Stimulated activated CD4-positive, alpha-beta T cell treated with anti-CD3 and anti-CD28 coated beads, TNF-alpha, amount 100 ng/mL, for 48 hours (primary cell): ENCODE measurements around the gene TVP23A.
"Not testable (repeated sequence)": the region's sequence is repeated elsewhere in the genome, so short reads cannot be mapped to it uniquely, and the experiment has no call there.

Experiments used
- DNase-seq, 3 donors: peaks; one replicate each; pipeline ENCODE4 v3.0.0-alpha.2; 2020; ENCODE audit warnings: low read depth in 3 of 3

Gene TVP23A

DNA sequence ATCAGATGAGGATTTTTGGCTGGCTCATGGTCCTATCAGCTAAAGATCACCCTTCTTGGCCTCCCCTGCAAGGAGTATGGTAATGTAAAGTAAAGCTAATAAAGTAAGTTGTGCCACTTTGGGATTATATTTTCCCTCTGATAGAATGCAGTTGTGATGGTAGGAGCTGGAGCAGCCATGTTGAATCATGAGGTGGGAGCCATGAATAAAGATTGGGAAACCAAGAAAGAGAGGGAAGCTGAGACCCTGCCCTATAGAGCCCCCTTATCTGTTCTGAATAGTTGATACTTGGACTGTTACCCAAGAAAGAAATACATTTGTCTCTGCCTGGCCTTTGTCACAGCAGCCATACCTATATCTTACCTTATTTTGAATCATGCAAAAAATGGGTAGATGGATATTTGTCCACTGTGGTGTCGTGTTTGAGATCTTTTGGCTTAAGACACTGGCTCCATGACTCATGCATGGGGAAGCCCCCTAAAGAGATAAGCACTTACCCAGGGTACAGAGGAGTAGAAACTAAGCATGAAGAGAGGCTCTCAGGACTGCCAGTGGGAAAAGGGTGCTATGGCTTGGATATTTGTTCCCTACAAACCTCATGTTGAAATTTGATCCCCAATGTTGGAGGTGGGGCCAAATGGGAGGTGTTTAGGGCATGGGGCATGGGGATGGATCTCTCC lies 17.7 kb upstream of the TVP23A start:
- DNase-seq: no peak

DNA sequence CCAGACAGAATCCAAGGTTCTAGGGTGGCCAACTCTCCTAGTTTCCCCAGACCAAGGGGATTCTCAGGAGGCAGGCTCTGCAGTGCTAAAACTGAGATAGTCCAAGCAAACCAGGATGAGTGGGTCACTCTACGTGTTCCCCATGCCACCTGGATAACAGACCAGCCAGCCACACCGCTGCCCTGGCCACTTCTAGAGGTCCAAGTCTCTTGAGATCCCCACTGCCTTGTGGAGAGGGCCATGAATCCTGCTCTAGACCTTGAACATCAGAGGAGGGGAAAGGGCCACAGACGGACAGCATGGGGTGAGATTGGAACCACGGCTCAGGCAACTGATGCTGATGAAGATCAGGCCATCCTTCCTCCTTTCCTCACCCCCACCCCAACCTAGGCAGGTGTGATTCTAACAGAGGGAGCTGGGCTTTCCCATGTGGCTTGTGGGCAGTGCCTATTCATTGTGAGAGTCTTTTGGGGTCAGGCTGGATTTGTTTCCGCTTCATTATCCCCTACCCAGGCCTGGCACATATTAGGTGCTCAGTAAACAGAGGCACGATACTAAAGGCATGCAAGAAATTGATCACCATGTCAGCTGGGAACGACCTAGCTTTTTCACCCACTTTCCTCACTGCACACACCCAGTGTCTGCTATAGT lies 16.8 kb upstream of the TVP23A start:
- DNase-seq: peak in 1 of 3 donors; percentile 3

DNA sequence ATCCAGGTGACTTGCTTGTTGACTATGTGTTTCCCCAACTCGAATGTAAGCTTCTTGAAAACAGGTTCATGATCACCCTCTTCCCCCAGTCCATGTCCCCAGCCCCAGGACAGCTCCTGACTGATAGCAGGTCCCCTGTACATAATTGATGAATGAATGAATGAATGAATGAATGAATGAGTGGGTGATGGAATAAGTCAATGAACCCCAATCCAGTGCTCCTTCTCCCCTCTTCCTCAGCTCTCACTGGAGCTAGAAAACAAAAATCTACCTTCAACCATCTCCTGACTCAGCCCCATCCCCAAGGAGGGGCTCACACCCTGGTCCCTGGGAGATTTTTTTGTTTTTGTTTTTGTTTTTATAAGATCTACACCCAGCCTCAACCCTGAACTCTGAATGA lies 16.2 kb upstream of the TVP23A start:
- no peak for DNase-seq

DNA sequence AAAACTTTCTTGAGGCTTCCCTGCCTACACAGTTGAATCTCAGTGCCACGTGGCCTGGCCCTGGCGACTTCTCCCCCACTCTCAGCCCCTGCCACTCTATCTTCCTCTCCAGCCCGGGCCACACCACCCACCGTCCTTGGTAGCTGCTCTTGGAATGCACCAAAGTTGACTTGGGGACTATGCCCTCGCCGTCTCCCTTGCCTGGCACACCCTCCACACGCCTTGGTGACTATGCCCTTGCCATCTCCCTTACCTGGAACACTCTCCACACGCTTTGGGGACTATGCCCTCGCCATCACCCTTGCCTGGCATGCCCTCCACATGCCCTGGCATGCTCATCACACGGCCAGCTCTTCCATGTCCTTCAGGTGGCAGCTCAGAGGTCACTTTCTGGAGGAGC lies 15.5 kb upstream of the TVP23A start:
- DNase-seq: no peak

DNA sequence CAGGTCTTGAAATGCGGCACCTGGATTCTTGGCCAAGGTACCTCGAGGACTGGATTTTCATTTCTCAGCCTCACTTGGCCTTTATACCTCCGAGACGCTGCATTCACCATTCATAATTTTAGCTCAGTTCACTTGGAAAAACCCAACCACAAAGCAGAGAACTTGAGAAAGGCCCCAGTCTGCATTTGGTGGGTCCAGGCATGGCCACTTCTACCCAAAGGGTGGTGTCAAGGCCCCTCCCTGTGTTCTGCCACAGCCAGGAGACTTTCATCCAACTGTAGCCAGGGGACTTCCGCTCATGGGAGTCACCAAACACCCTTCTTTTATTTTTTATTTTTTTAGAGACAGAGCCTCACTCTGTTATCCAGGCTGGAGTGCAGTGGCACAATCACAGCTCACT lies 14.7 kb upstream of the TVP23A start:
- DNase-seq: no peak

DNA sequence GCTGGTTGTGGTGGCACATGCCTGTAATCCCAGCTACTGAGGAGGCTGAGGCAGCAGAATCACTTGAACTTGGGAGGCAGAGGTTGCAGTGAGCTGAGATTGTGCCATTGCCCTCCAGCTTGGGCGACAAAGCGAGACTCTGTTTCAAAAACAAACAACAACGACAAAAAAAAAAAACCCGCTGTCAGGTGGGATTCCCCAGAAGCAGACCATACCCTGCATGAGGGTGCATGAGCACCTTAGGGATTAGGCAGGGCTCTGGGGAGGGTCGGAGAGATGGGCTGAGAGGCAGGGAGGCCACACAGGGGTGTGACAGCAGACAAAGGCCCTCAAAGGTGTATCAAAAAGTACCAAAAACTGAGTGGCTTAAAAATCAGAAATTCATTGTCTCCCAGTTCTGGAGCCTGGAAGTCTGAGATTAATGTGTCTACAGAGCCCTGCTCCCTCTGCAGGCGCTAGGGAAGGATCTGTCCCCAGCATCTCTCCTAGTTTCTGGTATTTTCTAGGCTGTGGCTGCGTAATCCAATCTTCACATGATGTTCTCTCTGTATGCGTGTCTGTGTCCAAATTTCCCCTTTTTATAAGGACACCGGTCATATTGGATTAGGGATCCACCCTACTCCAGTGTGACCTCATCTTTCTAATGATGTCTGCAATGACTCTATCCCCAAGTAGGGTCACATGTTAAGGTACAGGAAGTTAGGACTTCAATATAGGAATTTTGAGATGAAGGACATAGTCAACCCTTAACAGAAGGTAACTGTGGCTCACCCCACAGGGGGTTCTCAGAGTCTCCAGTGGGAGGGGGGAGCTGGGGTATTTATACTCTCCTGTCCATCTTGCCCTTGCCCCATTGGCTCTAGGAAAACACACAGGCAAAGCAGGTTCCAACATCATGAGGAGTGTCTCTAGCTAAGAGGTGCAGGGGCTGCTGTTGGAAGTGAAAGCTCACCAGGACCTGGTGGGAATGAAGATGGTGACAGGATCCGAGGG lies 13.6 kb upstream of the TVP23A start:
- no peak for DNase-seq

DNA sequence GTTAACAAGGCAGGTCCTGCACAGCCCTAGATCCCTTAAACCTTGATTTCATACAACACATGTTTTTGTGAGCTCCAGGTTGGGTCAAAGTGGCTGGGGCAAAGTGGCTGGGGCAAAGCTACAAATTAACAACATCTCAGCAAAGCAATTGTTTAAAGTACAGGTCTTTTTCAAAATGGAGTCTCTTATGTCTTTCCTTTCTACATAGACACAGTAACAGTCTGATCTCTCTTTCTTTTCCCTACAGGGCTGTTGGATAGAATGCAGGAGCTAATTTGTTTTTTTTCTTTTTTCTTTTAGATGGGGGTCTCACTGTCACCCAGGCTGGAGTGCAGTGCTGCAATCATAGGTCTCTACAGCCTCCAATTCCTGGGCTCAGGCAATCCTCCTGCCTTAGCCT lies 11.6 kb upstream of the TVP23A start:
- DNase-seq: not testable (repeated sequence)

DNA sequence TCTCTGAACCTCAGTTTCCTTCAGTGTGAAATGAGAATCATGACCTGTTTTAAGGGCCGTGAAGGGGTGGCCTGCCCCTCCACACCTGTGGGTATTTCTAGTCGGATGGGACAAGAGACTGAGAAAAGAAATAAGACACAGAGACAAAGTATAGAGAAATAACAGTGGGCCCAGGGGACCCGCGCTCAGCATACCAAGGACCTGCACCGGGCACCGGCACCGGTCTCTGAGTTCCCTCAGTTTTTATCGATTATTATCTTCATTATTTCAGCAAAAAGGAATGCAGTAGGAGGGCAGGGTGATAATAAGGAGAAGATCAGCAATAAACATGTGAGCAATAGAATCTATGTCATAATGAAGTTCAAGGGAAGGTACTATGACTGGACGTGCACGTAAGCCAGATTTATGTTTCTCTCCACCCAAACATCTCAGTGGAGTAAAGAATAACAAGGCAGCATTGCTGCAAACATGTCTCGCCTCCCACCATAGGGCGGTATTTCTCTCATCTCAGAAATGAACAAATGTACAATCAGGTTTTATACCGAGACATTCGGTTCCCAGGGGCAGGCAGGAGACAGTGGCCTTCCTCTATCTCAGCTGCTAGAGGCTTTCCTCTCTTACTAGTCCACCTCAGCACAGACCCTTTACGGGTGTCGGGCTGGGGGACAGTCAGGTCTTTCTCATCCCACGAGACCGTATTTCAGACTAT lies 10.9 kb upstream of the TVP23A start:
- DNase-seq: not testable (repeated sequence)

DNA sequence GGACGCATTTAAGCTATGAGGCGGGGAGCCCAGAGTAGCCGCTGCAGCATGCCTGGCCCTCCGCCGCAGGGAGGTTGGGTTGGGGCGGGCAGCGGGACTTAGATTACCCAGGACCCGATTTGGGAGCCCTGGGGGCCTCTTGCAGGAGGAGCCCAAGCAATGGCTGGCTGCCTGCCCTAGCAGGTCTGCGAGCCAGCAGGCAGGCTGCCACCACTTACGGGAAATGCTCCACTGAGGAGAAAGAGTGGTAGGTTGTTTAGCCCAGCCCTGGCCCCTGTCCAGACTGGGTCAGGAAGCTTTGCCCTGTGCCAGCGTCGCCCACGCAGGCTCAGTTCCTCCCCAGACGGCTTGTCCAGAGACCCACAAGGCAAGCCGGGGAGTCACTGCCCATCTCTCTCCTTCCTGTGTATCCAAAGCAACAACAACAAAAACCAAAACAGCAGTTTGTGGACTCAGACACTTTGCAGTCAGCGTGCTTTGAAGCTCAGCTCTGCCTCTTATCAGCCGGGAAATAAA lies 10.3 kb upstream of the TVP23A start:
- DNase-seq: no peak

DNA sequence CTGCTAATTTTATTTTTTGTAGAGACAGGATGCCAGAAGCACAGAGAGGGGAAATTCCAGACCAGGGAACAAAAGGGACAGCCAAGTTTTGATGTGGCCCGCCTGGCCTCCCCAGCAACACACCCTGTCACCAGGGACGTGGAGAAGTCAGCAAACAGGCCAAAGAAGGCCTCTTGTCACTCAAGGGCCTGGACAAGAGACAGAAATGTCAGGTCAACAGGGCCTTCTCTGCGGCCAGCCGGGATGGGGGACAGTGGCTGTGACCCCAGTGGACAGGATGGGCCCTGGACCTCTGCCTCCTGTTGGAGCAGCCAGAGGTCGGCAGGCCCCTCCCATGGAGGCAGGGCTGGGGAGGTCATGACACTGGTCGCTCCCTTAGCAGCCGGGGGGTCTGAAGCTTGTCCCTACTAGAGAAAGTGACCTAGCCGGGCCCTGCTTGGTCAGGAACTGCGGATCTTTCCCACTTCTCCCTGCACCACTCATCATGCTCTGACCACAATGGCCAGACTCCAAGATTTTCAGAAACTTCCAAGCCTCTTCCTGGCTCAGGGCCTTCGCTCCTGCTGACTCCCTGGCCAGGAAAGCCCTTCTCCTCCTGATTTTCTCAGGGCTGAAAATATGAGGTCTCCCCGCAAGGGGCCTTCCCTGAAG lies 9.2 kb upstream of the TVP23A start:
- no peak for DNase-seq

DNA sequence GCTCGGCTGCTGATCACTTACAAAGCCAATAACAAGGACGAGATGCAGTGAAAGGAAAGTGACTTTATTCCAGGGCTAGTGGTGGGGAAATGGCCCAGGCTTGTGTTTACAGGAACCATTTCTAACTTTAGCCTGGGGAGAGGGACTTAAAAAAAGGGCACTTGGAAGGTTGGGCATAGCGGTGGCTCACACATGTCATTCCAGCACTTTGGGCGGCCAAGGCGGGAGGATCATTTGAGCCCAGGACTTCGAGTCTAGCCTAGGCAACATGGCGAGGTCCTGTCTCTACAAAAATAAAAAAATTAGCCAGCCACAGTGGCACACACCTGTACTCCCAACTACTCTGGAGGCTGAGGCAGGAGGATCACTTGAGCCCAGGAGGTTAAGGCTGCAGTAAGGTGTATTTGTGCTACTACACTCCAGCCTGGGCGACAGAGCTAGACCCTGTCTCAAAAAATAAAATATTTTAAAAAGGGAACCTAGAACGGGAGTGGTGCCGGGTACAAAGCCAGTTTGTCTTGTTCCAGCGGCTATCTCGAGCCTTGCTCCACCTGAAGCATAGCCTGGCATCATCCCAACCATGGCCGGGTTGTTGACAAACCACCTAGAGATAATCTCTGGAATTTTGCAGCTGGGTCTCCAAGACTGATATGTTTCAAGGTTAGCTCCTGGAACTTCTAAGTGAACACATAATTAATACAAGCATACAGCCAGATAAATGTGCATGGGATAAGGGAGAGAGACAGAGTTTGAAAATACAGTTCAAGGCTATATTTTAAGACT lies 5.7 kb upstream of the TVP23A start:
- DNase-seq: no peak

DNA sequence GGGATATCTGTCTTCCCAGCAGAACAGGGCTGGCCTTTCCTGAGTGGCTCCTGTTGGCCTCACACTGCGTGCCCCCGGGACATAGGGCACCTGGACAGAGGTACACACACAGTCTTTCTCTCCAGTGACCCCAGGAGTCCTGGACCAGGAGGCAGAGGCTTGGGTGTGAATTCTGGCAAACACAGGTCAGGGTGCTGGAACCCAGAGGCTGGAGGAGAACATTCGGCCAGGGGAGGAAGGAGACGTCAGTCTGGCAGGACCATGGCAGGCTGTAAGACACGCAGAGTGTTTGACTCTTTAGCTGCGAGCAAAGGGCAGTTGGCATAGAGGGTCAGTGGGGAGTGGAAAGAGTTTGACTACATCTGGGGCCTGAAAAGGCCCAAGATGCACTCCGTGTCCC lies 4.1 kb upstream of the TVP23A start:
- DNase-seq: no peak

DNA sequence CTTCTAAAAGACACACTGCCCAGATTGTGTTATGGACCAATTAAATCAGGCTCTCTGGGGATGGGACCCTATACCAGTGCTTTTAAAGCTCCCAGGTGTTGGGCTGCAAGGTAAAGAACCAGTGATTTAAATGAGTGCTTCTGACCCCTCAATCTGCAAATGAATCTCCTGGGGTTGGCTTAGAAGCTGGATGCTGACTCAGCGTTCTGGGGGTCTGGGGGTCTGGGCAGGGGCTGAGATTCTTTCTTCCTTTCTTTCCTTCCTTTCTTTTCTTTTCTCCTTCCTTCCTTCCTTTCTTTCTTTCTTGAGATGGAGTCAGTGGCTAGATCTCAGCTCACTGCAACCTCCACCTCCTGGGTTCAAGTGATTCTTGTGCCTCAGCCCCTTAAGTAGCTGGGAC lies 2.0 kb upstream of the TVP23A start:
- no peak for DNase-seq

DNA sequence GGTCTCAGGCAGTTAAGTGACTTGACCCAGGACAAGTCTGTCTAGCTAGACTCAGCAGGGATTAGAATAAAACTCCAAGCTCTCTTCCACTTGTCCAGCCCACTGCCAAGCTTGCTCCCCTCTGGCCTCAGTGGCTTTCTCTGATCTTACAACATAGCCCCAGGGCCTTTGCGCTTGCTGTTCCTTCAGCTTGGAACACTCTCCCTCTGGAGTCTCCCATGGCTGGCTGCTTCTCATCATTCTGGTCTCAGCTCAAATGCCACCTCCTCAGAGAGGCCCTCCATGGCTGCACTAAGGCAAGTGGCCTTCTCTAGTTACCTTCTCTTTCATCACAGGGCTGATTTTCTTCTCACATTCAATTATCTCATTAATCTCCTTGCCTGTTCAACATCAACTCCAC lies 1.1 kb downstream of the TVP23A start:
- DNase-seq: no peak

DNA sequence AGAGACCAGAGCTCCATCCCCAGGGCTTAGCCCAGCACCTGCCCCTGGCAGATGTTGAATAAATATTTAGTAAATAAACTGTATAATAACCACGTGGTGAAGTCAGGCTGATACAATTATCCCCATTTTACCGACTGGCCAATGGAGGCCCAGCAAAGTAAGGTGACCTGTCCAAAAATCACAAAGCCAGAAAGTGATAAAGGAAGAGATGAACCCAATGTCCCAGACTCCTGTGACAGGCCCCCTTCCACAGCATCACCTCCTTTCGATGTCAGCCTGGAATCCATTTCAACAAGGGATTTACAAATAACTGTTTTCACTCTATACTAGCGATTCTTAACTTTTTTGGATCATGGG lies 5.5 kb downstream of the TVP23A start:
- DNase-seq: no peak

DNA sequence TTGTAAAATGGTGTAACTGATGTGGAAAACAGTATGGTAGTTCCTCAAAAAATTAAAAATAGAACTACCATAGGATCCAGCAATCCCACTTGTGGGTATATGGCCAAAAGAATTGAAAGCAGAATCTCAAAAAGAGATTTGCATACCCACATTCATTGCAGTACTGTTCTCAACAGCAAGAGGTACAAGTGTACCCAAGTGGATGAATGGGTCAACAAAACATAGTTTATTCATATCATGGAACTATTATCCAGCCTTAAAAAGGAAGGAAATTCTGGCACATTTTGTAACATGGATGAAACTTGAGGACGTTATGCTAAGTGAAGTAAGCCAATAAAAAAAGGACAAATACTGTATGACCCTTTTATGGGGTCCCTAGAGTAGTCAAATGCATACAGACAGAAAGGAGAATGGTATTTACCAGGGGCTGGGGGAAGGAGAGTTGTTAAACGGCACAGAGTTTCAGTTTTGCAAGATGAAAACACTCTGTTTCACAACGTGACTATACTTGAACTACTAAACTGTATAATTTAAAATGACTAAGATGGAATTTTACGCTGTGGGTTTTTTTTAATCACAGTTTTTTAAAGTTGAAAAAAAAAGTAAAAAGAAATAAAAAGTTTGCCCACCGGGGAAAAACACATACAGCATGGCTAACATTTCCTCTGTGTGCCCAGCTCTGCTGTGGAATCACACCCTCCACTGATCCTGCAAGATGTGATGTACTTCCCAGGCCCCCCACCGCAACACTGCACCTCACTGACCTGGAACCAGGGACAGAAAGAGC lies 6.1 kb downstream of the TVP23A start:
- DNase-seq: no peak

DNA sequence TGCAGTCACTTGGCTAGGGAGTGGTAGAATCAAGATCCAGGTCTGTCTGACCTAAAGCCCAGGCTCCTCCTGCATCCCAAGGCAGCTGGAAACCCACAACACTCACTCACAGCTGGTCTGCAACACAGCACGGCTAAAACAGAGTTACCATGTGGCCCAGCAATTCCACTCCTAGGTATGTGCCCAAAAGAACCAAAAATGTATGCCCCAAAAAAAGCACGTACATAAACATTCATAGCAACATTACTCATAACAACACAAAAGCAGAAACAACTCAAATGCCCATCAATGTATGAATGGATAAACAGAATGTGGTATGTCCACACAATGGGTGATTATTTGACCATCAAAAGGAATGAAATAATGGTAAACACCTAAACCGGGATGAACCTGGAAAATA lies 8.9 kb downstream of the TVP23A start:
- DNase-seq: no peak

DNA sequence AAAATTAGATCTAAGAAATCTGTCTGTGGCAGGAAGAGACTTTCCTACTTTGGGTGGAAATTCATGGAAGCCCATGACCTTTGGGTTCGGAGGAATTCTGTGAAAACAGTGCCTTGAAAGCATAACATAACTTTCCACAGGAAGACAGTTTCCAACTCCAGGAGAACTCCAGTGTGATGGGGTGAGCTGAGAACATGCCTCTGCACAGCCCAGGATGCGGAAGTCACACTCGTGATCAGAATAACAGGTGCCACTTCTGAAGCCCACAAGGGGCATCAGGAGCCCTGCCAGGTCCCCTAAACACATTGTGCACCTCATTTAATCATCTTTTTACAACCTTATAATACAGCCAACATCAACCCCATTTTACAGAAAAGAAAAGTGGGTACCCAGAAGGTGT lies 9.7 kb downstream of the TVP23A start:
- no peak for DNase-seq

DNA sequence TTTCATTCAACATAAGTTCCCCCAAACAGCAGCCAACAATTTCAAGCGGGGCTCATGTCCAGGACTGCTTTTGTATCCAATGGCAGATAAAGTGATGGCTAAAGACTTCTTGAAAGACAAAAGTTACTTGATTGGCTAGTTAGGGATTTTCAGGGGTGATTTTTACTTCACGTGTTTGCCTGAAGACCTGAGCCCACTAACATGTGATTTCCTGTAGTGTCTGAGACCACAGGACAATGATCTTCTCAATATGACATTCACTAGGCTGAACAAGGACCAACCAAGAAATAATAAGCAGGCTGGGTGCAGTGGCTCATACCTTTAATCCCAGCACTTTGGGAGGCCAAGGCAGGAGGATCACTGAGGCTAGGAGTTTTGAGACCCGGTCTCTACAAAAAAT lies 10.4 kb downstream of the TVP23A start:
- DNase-seq: no peak

DNA sequence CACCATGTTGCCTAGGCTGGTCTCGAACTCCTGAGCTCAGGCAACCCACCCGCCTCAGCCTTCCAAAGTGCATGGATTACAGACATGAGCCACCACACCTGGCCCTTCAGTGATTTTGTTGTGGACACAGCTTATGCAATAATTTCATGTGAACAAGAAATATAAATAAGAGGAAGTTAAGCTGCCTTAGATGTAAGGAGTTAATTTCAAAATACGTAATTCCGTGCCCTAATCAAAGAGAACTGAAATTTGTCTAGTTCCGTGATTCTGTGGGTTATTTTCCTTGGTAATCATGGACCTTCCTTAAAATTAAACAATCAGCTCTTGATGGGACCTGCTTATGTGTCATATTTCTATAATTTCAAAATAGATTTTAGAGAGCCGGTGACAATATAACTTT lies 11.9 kb downstream of the TVP23A start:
- no peak for DNase-seq
